Immature natural killer cell (primary cell): ENCODE results near the gene MAPK10. TPM values are rescaled to one million over a fixed set of nuclear protein-coding genes. Genes with fewer than 3 reads are reported as not detected.

Experiments used
- DNase-seq, 3 donors: peaks; one replicate each; pipeline ENCODE4 v3.0.0; 2022; ENCODE audit warnings: mixed read lengths in 1 of 3
- H3K27ac Mint-ChIP-seq, 6 donors: one replicate each; pipeline ENCODE4 v1.8.0; 2020; ENCODE audit warnings: mixed read lengths in 6 of 6, mild to moderate bottlenecking in 5 of 6, inconsistent platforms in 4 of 6, moderate library complexity in 3 of 6
- H3K27me3 Mint-ChIP-seq, 3 donors: one replicate each; pipeline ENCODE4 v1.8.0; 2020 to 2021; ENCODE audit warnings: low read depth in 3 of 3, mild to moderate bottlenecking in 3 of 3, mixed read lengths in 3 of 3, moderate library complexity in 3 of 3, inconsistent platforms in 1 of 3
- H3K36me3 Mint-ChIP-seq, 3 donors: one replicate each; pipeline ENCODE4 v1.8.0; 2020; ENCODE audit warnings: mixed read lengths in 3 of 3, inconsistent platforms in 2 of 3, mild to moderate bottlenecking in 2 of 3
- H3K4me1 Mint-ChIP-seq, 2 donors: one replicate each; pipeline ENCODE4 v1.8.0; 2020; ENCODE audit warnings: inconsistent platforms in 2 of 2, mild to moderate bottlenecking in 2 of 2, mixed read lengths in 2 of 2, moderate library complexity in 1 of 2
- H3K4me3 Mint-ChIP-seq, 5 donors: one replicate each; pipeline ENCODE4 v1.8.0; 2020; ENCODE audit warnings: mild to moderate bottlenecking in 5 of 5, mixed read lengths in 5 of 5, inconsistent platforms in 3 of 5, moderate library complexity in 3 of 5
- H3K9me3 Mint-ChIP-seq, 6 donors: one replicate each; pipeline ENCODE4 v1.8.0; 2020; ENCODE audit warnings: mild to moderate bottlenecking in 6 of 6, mixed read lengths in 6 of 6, inconsistent platforms in 4 of 6, moderate library complexity in 3 of 6
- polyA plus RNA-seq, 3 donors: library from polyadenylated mRNA; unstranded; fragments of 300-500 nt; fragmentation: Illumina TruSeq; gene quantifications; one replicate each; pipeline ENCODE4 v1.2.3, GENCODE V29; 2021

The MAPK10 gene
- polyA plus RNA-seq, 3 donors from 2014 or later: not detected

- Mint-ChIP-seq H3K27ac (no peak overlapping the region), H3K36me3 (no peaks in the 10 kb centered on the region), H3K27me3 (no peaks in the 10 kb centered on the region), H3K4me3 (no peak overlapping the region), H3K4me1 (no peaks in the 10 kb centered on the region), H3K9me3 (peaks cover 1 to 29% (median 15%) of the 10 kb centered on the region in 6 donors)
- no peak for DNase-seq
Measured at GRCh38 chr4:86130160-86130933, 229.5 kb downstream of the MAPK10 start.

DNA sequence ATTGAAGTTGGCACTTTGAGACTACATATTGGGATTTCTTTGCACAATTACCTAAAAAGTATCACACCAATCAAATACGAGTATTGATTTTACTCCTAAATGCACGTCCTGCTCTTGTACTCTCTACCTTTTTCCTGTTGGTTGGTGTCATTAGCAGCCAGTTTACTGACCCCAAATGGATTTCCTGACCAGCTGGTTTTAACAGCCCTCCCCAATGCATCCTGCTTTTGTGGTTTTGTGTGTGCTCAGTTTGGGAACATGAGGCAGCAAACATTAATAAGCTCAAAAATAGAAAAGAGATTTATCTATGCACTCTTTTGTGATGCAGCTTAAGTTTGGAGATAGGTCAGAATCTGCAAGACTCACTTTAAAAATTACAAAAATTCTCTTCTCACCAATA lies 230.3 kb downstream of the MAPK10 start:
- Mint-ChIP-seq H3K4me3 (no peak overlapping the region), H3K9me3 (peaks cover 1 to 29% (median 15%) of the 10 kb centered on the region in 6 donors), H3K27ac (no peak overlapping the region), H3K27me3 (no peaks in the 10 kb centered on the region), H3K4me1 (no peaks in the 10 kb centered on the region), H3K36me3 (no peaks in the 10 kb centered on the region)
- DNase-seq: no peak

GRCh38 chr4:86122404-86122803 lies 237.4 kb downstream of the MAPK10 start:
- Mint-ChIP-seq H3K9me3 (peaks cover 2 to 30% (median 16%) of the 10 kb centered on the region in 6 donors), H3K4me1 (no peaks in the 10 kb centered on the region), H3K36me3 (no peaks in the 10 kb centered on the region), H3K27me3 (no peaks in the 10 kb centered on the region), H3K4me3 (no peak overlapping the region), H3K27ac (no peak overlapping the region)
- DNase-seq: no peak

GRCh38 chr4:86118711-86119110 lies 241.1 kb downstream of the MAPK10 start:
- Mint-ChIP-seq H3K27me3 (no peaks in the 10 kb centered on the region), H3K27ac (no peak overlapping the region), H3K9me3 (peaks cover 2 to 30% (median 18%) of the 10 kb centered on the region in 6 donors), H3K4me1 (no peaks in the 10 kb centered on the region), H3K36me3 (no peaks in the 10 kb centered on the region), H3K4me3 (no peak overlapping the region)
- no peak for DNase-seq

GRCh38 chr4:86117705-86118302 lies 242.0 kb downstream of the MAPK10 start:
- no peaks in the 10 kb centered on the region for H3K36me3 Mint-ChIP-seq
- H3K9me3 Mint-ChIP-seq: peaks cover 2 to 32% (median 17%) of the 10 kb centered on the region in 6 donors
- no peaks in the 10 kb centered on the region for H3K27me3 Mint-ChIP-seq
- H3K27ac Mint-ChIP-seq: no peak overlapping the region
- no peak for DNase-seq
- H3K4me1 Mint-ChIP-seq: no peaks in the 10 kb centered on the region
- no peak overlapping the region for H3K4me3 Mint-ChIP-seq

- Mint-ChIP-seq H3K4me1 (no peaks in the 10 kb centered on the region), H3K9me3 (peaks cover 3 to 42% (median 28%) of the 10 kb centered on the region in 6 donors), H3K36me3 (no peaks in the 10 kb centered on the region), H3K4me3 (no peak overlapping the region), H3K27me3 (no peaks in the 10 kb centered on the region), H3K27ac (no peak overlapping the region)
- DNase-seq: no peak
Measured at GRCh38 chr4:86114563-86114962, 245.3 kb downstream of the MAPK10 start.

DNA sequence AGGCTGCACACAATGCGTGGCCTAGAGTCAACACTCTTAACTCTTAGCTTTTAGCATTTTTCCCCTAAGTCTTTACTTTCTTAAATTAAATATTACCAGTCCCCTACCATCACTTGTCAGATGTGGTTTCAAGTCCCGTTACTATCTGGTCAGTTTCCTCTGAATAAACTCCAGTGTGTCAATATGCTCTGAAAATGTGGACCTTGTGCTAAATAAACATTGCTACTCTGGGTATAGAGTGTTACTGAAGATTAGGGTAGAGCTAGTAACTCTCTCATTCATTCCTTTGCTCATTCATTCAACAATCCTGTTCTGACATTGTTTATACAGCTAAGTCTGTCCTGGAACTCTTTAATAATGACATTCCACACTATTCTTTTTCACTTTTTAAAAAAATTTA lies 251.0 kb downstream of the MAPK10 start:
- no peaks in the 10 kb centered on the region for H3K4me1 Mint-ChIP-seq
- H3K36me3 Mint-ChIP-seq: no peaks in the 10 kb centered on the region
- H3K9me3 Mint-ChIP-seq: peaks cover 3 to 53% (median 27%) of the 10 kb centered on the region in 6 donors
- no peak overlapping the region for H3K4me3 Mint-ChIP-seq
- no peaks in the 10 kb centered on the region for H3K27me3 Mint-ChIP-seq
- no peak overlapping the region for H3K27ac Mint-ChIP-seq
- no peak for DNase-seq

DNA sequence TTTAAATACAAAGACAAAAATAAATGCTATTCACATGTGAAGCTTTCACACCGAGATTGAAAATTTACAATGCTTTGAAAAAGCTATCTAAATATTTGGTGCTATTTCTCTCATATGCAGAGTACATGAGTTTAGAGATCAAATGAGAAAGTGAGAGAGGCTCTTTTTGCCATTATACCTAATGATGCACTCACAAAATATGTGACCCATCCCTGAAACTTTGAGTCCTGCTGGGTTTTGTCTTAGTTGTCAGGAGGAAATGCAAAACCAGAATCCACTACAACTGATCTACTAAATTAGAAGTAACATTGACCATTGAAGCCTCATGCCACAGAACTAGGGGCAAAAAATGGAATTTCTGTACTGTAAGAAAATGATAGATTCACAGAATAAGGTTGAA lies 251.7 kb downstream of the MAPK10 start:
- Mint-ChIP-seq H3K4me1 (no peaks in the 10 kb centered on the region), H3K4me3 (no peak overlapping the region), H3K27me3 (no peaks in the 10 kb centered on the region), H3K27ac (no peak overlapping the region), H3K36me3 (no peaks in the 10 kb centered on the region), H3K9me3 (peaks cover 3 to 46% (median 21%) of the 10 kb centered on the region in 6 donors)
- no peak for DNase-seq

DNA sequence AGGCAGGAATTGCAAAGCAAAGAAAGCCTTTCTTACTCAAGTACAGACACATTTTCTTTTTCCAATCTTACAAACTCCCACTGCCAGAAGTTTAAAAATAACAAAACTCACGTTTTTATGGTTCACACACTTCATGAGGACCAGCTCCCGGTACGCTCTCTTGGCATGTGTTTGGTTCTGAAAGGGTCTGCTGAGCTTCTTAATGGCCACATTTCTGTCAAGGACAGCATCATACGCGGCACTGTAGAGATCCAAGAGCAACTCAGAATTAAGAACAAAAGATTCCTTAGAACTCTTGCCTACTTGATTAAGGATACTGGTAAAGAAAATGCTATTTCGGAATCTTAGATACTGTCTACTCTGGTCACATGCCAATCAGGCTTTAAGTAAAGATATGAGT lies 252.7 kb downstream of the MAPK10 start:
- no peak overlapping the region for H3K27ac Mint-ChIP-seq
- peaks cover 3 to 36% (median 14%) of the 10 kb centered on the region in 6 donors for H3K9me3 Mint-ChIP-seq
- no peaks in the 10 kb centered on the region for H3K27me3 Mint-ChIP-seq
- no peaks in the 10 kb centered on the region for H3K36me3 Mint-ChIP-seq
- DNase-seq: no peak
- H3K4me3 Mint-ChIP-seq: no peak overlapping the region
- no peaks in the 10 kb centered on the region for H3K4me1 Mint-ChIP-seq

DNA sequence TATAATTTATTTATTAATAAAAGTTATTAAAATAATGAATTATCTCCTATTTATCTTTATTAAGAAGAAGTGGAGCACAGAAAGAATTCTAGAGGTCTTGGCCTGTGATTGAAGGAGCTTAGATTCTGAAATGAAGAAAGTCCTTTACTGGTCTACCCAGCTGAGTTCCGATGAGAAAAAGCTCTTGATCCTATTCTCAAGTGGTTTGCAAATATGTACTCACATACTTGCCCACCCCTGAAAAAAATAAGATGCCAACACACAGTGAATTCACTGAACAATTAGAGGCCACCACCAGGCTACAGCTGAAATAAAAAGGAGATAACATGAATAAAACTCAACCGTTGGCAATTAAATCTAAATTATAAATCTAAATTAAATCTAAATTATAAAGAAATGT lies 253.4 kb downstream of the MAPK10 start:
- no peak for DNase-seq
- H3K27ac Mint-ChIP-seq: no peak overlapping the region
- no peaks in the 10 kb centered on the region for H3K4me1 Mint-ChIP-seq
- no peaks in the 10 kb centered on the region for H3K27me3 Mint-ChIP-seq
- H3K4me3 Mint-ChIP-seq: no peak overlapping the region
- H3K36me3 Mint-ChIP-seq: no peaks in the 10 kb centered on the region
- peaks cover 3 to 34% (median 10%) of the 10 kb centered on the region in 6 donors for H3K9me3 Mint-ChIP-seq

DNA sequence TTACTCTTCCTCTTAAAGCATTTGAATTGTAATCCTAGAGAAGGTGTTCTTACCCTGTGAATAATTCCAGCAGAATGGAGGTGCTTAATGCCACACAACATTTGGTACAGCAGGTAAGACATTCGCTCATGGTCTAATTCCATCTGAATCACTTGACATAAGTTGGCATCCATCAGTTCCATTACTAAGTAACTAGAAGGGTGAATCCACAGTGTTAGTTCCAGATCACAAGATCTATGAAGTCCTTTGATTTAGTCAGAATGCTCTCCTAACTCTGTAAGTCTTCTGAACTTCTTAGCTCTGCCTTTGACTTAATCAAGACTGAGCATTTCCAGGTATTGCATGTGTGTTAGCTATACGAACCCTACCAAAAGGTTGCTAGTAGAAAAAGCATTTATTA lies 258.0 kb downstream of the MAPK10 start:
- Mint-ChIP-seq H3K9me3 (peaks cover 0 to 26% (median 7%) of the 10 kb centered on the region in 6 donors), H3K27ac (no peak overlapping the region), H3K27me3 (no peaks in the 10 kb centered on the region), H3K36me3 (no peaks in the 10 kb centered on the region), H3K4me1 (no peaks in the 10 kb centered on the region), H3K4me3 (no peak overlapping the region)
- DNase-seq: no peak

DNA sequence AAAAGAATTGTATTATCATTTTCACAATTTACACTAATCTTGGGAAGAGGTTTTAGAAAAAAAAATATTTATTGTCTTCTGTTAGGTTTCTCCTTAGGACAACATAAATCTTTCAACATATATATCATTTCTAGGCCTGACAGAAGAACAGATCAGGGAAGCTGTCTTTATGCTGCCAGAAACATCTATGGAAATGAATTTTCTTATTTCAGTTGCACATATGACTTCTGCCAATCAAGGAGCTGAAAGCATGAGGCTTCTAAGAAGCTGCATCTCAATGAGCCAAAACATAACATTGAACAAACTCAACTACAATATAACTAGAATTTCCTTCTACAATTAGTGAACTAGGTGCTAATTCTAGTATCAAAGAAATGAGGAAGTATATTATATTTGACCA lies 258.4 kb downstream of the MAPK10 start:
- DNase-seq: no peak
- Mint-ChIP-seq H3K27me3 (no peaks in the 10 kb centered on the region), H3K9me3 (peaks cover 0 to 26% (median 7%) of the 10 kb centered on the region in 6 donors), H3K4me1 (no peaks in the 10 kb centered on the region), H3K4me3 (no peak overlapping the region), H3K27ac (no peak overlapping the region), H3K36me3 (no peaks in the 10 kb centered on the region)

GRCh38 chr4:86100539-86101215 lies 259.2 kb downstream of the MAPK10 start:
- Mint-ChIP-seq H3K4me1 (no peaks in the 10 kb centered on the region), H3K27ac (no peak overlapping the region), H3K4me3 (no peak overlapping the region), H3K36me3 (no peaks in the 10 kb centered on the region), H3K27me3 (no peaks in the 10 kb centered on the region), H3K9me3 (peaks cover 0 to 22% (median 7%) of the 10 kb centered on the region in 6 donors)
- no peak for DNase-seq

DNA sequence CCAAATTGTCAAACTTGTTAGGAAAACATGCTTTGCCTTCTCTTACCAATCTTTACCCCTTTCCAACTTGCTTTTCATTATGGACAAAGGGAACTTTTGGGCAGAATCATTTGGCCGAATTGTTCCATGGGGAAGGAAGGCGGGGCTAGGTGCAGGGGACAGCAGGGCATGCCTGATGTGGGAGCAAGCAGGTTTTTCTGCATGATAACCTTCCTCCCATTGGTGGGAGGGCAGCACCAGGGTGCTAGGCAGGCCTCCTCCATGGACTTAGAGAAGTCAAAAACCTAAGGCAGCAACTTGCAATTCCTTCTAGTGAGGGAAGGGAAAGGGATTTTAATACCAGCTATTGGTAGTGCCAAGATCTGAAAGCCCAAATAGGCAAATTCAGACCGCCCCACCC lies 260.5 kb downstream of the MAPK10 start:
- H3K4me1 Mint-ChIP-seq: no peaks in the 10 kb centered on the region
- no peaks in the 10 kb centered on the region for H3K27me3 Mint-ChIP-seq
- no peak overlapping the region for H3K4me3 Mint-ChIP-seq
- DNase-seq: no peak
- H3K9me3 Mint-ChIP-seq: peaks cover 0 to 18% (median 4%) of the 10 kb centered on the region in 6 donors
- no peaks in the 10 kb centered on the region for H3K36me3 Mint-ChIP-seq
- no peak overlapping the region for H3K27ac Mint-ChIP-seq
